Measurements from ENCODE around the gene CCDC33.
"Not testable (repeated sequence)": the region's sequence is repeated elsewhere in the genome, so short reads cannot be mapped to it uniquely, and the experiment has no call there.

CCDC33 gene

DNA sequence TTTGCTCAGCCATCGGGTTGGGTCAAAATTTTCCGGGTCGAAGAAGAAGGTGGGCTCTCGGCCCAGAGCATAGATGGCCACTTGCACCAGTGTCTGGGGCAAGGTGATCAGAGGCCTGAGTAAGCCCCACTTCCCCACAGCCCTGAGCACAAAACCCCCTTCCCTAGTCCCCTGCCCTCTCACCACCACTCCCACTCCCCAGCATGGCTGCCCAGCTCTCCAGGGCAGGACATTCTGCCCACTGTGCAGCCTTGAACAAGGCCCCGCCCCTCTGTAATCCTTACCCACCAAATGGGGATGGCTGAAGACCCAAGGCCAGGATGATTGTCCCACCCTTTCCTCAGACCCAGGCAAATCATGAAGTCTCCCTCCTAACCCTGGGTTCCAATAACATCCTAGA lies 102.5 kb downstream of the CCDC33 start:
- DNase-seq: no peak

DNA sequence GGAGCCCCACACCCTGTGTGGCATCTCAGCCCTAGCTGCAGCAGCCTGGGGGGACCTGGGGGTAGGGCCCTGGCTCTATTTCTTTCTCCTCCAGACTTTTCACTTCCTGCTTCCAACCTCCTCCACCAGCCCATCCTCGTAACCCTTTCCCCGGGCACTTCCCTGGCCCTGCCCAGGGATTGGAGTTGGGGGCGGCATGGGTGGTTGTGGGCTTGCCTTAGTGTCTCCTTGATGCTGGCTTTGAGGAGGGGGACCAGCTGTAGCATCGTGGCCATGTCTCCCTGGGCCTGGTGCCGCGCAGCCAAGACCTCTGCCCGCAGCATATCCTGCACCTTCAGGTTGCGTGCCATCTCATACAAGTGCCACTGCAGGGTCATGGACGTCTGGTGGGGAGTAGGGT lies 103.2 kb downstream of the CCDC33 start:
- no peak for DNase-seq

DNA sequence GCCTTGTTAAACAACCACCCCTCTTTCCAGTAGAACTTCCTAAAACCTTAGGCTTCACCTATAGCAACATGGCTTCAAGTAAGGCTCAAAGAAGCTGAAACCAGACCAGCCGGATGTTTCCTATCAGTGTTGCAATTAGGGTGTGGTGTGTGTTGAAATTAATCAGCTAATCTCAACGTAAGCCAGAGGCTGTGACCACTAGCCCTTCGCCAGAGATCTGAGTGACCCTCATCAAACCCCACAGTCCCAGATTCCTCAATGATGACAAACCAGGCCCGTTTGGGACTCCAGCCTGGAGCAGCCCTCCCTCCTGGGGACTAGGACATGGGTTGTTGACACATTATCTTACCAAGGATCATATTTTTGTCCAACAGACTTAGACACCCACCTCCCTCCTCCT lies 104.0 kb downstream of the CCDC33 start:
- DNase-seq: no peak

DNA sequence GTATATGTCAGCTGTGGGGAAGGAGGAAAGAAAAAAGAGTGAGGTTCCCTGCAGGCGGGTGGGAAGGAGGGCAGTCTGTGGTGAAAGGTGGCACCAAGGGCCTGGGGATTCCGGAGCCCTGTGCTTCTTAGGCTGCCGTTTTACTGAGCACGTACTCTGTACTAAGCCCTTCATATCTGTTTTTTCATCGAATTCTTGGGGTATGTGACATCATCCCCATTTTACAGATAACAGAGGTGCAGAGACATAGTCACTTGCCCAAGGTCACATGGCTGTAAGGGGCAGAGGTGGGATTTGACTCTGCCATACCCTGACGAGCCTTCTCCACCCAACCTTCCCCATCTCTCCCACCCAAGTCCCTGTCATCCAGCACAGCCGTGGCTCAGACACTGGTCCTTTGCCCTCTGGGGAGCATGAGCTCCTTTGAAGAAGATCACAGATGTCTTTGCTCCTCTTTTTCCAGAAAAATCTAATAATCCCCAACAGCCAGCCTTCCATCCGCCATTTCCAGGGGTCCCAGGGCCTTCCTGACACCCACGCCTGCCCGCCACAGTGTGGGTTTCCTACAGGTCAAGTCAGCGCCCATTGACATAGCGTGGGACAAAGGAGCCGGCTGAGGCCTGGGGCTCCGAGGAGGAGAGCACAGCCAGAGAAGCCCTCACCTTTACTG lies 107.1 kb downstream of the CCDC33 start:
- DNase-seq: no peak

DNA sequence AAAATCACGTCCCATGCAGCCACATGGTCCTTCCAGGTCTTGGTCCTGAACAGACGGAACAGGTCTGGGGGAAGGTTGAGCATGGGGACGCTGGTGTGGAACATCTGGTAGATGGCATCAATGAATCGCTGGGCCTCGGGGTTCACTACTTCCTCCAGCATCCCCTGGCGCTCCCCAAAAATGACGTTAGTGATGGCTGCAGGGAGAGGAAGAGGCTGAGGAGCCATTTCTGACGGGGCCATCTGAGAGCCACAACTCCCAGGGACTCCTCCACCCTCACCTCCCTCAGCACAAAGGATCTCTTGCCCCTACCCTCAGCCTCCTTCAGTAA lies 107.6 kb downstream of the CCDC33 start:
- DNase-seq: no peak

DNA sequence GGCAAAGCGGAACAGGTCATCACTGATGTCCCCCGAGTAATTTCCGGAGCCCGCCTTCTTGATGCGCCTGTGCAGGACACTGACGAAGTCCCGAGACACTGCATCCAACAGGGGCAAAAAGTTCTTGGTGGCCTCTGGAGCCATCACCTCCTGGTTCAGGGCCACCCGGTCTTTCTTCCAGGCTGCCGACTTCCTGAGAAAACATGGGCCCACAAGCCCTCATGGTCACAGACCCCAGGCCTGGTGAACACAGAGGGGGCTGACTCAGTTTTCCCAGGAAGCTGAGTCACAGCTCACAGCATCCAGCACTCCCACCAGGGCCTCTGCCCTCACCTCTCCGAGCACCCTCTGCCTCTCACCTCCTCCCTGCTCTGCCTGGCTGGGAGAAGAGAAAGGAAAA lies 108.9 kb downstream of the CCDC33 start:
- no peak for DNase-seq

DNA sequence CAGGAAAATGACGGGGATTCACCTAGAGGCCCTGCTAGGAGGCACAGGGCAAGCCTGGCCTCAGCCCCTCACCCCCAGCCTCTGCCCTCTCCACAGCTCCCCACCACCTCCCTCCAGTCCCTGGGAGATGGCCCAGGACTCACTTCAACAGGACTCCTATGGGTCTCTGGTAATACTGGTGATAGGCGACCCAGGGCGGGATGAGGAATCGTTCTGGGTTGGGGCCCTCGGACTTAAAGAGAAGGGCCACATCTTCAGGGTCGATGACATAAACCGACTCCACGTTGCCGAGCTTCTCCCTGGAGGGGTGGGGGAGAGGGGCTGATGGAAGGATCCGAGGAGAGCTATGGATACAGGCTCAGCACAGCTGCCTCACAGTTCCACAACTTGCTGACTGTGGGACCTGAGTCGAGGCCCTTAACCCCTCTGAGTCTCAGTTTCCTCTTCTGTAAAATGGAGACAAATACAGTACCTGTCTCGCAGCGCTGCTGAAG lies 111.7 kb downstream of the CCDC33 start:
- DNase-seq: no peak

DNA sequence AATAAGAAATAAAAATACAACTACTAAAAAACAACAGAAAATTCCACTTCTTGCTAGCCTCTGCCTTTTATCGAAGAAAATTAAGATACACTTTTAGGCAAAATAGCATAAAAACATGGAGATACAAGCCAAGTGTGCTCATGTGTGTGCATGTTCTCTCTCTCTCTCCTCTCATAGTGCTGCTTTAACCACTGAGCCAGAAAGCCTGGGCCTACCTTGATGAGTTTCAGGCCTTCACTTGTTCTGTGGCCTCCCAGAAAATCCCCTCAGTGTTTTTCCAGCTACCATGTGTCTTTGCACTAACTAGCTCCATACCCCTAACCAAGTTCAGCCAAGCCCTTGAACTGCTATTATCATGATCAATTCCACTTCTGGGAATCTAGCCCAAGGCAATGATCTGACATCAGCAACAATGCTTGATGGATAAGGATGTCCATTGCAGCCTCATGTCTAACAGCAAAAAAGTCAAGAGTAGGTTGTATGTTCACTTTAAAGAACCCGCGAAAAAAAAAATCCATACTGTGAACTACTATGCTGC lies 113.2 kb downstream of the CCDC33 start:
- DNase-seq: no peak

DNA sequence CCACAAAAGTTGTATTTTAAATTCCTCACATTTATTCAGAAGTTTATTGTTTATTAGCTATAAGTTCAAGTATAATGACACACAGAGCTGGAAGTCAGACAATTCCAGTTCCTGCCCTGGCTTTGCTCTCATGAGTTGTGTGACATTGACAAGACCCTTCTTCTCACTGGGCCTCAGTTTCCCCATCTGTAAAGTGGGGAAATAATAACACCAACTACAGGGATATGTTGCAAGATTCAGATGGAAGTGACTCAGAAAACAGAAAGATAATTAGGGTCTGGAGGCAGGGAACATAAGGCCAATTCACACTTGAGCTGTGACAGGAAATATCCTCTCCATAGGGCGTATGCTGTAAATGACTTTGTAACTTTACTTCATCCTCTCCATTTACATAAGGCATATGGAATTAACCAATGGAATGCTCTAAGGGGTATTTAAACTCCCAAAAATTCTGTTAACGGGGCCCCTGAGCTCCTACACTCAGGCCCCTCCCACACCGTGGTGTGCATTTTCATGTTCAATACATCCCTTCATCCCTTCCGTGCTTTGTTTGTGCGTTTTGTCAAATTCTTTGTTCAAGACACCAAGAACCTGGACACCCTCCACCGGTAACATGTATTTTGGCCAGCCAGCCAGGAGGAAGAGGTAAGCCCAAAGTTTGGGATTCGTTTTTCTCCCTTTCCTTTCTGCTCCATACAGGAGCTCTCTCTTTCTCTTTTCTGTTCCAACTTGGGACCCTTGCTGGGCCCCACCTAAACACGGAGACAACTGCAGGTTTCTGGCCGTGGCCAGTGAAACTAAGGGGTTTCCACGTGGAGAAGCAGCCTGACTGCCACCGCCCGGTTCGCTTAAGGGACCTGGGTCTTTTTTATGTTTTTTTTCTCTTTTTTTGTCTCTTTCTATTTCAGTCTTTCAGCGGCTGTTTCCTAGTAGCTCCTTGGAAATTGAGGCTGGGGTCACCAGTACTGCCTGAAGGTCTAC lies 114.5 kb downstream of the CCDC33 start:
- no peak for DNase-seq

DNA sequence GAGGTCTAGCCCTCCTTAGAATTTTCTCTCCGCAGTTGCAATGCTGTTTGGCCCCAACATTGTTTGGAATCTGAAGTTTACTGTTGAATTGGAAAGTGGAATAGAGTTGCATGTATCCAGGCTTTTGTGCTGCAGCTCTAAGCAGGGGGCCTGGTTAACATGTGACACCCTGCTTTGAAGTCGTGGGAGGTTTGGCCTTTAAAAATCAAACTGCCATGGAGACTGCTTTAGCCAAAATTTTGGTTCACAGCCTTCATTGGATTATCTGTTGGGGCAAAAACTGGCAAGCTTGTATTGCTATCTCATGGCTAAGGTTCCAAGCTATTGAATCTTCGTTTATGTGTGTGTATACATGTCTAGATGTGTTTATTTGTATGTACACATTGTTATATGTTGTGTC lies 115.5 kb downstream of the CCDC33 start:
- no peak for DNase-seq

DNA sequence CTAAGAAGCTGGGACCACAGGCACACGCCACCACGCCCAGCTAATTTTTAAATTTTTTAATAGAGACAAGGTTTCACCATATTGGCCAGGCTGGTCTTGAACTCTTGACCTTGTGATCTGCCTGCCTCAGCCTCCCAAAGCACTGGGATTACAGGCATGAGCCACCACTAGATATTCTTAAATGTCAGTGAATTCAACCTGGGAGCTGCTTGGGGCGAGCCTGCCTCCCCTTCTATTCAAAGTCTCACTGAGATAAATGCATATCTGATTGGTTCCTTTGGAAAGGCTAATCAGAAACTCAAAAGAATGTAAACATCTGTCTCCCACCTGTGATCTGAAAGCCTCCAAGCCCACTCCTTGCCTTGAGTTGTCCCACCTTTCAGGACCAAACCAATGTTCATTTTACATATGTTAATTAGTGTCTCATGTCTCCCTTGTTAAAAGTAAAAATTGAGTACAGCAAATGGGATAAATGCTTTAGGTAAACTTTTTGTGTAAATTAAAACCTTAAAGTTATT lies 116.3 kb downstream of the CCDC33 start:
- no peak for DNase-seq

DNA sequence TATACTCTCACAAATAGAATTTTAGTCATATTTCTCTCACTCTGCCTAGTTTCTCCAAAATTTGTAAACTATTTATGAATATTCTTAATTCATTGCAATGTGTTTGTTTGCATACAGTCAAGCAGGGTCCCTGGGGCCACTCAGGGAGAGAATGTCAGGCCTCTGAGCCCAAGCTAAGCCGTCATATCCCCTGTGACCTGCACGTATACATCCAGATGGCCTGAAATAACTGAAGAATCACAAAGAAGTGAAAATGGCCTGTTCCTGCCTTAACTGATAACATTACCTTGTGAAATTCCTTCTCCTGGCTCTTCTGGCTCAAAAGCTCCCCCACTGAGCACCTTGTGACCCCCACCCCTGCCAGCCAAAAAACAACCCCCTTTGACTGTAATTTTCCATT lies 117.9 kb downstream of the CCDC33 start:
- DNase-seq: not testable (repeated sequence)

DNA sequence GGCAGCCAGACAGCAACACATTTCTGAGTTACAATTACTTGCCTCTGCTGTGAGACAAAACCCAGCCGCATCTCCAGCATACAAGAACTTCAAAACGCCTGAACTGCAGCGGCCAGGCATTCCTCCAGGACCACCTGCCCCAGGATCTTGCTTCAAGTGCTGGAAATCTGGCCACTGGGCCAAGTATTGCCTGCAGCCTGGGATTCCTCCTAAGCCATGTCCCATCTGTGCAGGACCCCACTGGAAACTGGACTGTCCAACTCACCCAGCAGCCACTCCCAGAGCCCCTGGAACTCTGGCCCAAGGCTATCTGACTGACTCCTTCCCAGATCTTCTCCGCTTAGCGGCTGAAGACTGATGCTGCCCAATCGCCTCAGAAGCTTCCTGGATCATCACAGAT lies 119.9 kb downstream of the CCDC33 start:
- not testable (repeated sequence) for DNase-seq

DNA sequence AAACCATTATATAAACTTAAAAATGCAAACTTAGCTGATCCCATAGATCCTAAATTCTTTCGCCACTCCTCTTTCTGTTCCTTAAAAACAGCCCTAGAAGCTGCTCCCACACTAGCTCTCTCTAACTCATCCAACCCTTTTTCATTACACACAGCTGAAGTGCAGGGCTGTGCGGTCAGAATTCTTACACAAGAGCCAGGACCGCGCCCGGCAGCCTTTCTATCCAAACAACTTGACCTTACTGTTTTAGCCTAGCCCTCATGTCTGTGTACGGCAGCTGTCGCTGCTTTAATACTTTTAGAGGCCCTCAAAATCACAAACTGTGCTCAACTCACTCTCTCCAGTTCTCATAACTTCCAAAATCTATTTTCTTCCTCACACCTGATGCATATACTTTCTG lies 121.4 kb downstream of the CCDC33 start:
- not testable (repeated sequence) for DNase-seq

DNA sequence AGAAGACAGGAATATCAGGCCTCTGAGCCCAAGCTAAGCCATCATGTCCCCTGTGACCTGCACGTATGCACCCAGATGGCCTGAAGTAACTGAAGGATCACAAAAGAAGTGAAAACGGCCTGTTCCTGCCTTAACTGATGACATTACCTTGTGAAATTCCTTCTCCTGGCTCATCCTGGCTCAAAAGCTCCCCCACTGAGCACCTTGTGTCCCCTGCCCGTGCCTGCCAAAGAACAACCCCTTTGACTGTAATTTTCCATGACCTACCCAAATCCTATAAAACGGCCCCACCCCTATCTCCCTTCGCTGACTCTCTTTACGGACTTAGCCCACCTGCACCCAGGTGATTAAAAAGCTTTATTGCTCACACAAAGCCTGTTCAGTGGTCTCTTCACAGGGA lies 123.2 kb downstream of the CCDC33 start:
- not testable (repeated sequence) for DNase-seq

DNA sequence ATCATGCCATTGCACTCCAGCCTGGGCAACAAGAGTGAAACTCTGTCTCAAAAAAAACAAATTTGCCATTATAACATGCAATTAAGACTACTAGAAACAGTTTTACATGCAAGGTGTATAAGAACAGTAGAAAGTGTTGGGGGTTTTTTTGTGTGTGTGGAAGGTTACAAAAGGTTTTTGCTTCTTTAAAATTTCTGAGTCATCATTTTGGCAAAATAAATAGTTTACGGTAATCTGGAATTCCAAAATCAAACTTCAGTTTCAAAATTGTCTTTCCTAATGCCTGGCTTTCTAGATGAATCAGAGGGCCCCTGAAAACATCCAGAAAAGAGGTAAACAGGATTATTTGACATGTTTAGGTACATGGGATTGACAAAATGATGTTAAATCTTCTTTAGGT lies 124.7 kb downstream of the CCDC33 start:
- not testable (repeated sequence) for DNase-seq

DNA sequence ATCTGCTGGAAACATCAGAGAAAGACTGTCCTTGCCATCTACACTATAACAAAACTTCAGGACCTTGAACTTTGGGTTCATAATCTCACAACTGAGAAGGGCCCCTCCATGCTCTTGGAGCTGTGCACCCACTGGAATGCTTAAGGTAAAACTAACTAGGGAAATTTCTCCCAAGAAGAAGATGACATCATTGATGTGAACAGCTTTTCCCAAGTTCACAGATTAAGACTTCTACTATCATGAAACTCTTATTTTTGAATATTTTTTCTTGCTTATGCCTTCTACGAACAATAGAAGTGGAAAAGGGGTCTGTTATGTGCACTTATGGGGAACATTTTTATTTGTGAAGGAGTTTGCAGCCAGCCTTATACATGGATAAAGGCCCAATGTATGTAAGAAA lies 126.4 kb downstream of the CCDC33 start:
- no peak for DNase-seq

DNA sequence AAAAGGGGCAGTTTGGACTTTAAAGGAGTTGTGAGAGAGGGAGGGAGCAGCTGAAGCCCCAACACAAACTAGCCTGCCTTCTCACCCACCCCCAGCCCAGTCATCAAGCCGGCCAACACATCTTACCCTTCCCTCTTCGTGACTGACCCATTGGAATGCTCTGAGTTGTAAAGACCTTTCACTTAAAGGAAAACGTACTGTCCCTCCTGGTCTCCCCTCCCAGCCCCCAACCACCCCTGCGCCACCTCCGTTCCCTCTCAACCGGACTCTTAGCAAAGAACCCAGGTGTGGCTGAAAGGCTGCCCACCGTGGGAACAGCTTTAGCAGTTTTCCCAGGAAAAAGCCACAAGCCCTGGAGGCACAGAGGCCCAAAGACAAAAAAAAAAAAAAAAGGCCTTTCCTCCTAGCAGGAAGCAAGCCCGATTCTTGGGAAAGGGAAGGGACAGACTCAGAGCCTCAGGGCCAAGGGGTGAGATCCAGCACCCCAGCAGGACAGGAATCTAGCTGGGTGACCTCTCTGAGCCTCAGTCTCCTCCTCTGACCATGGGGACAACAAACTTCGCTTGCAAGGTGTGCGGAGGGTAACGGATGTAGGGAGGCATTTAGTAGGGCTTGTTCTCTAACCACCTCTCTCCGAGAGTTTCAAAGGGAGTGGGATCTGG lies 128.9 kb downstream of the CCDC33 start:
- DNase-seq: no peak

DNA sequence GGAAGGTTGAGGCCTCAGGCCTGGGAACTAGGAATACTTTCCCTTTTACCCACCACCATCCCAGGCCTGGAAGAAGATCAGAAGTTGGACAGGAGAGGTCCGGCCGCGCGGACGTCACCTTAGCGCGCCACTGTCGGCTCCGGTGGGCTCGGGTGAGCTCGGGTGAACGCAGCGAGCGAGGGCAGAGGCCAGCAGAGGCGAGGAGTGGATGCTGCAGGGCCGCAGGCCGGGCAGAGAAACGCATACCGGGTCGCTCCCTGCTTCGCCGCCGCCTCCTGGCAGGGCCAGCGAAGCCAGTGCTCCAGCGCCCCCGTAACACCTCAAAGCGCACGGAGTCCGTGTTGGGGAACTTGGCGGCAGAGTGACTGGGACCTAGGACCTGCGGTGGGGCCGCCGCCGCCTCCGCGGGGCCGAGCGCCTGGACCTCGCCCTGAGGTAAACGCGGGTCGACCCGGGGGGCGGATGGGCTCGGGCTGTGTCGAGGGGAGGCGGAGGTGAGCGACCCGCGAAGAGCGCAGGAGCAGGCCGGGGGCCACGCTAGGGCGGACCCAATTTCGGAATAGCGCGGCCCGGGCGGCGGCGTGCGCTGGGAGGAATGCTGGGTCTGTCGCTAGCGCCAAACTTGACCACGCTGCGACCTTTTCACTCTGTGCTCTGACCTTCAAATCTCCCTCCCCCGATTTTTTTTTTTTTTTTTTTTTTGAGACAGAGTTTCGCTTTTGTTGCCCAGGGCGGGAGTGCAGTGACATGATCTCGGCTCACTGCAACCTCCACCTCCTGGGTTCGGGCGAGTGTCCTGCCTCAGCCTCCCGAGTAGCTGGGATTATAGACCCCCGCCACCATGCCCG lies 129.7 kb downstream of the CCDC33 start:
- DNase-seq: no peak

DNA sequence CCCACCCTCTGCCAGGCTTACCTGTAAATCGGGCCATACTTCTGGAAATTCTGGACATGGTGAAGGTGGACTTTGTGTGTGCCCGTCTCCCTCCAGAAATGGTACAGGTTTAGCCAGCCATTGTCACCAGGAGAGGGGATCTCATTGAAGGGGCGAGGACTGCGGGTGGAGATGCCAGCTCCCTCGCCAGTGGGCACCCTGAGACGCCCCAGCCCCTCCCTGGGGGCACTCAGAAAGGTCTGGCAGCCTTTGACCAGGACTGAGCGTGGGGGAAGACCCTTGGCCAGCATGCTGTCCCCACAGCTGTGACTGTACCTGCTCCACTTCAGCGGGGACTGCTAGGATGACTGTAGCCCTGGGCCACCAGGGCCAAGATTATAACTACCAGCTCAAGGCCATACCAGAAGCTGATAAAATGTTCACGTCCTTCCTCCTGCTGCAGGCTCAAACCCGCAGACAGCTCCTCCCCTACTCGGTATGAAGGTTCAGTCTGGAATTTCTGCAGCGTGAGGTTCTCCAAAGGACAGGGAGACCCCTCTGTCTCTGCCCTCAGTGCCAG lies 131.2 kb downstream of the CCDC33 start, which contains the start of gene CYP11A1:
CYP11A1 (minus strand) TSS at position 351 of the 559 bp plus-strand sequence; CDS start at position 290, 61 bp downstream.
- DNase-seq: no peak

DNA sequence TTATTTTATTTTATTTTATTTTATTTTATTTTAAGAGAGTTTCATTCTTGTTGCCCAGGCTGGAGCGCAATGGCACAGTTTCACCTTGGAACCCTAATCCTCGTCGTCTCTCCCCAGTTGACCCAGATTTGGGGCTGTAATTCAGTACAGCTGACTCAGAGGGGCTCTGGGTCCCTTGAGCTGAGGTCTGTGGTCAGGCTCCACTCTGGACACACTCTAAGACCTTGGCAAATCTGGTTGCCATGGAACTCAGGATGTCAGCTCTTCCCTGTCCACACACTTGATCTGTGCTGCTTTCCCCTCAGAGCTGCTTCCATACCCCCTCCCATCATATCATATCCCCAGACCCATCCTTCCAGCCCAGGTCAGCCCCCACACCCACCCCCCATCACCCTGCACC lies 132.0 kb downstream of the CCDC33 start:
- no peak for DNase-seq
